ENCODE results near the gene HDAC10. TPM values are rescaled to one million over a fixed set of nuclear protein-coding genes. Genes with fewer than 3 reads are reported as not detected.
A peak's percentile ranks its signal among the peaks of the same experiment; 100 is the strongest.

The HDAC10 gene
- total RNA-seq, 4 donors from 2014 or later: 10.2 to 19.5 (median 17.4) TPM

DNA sequence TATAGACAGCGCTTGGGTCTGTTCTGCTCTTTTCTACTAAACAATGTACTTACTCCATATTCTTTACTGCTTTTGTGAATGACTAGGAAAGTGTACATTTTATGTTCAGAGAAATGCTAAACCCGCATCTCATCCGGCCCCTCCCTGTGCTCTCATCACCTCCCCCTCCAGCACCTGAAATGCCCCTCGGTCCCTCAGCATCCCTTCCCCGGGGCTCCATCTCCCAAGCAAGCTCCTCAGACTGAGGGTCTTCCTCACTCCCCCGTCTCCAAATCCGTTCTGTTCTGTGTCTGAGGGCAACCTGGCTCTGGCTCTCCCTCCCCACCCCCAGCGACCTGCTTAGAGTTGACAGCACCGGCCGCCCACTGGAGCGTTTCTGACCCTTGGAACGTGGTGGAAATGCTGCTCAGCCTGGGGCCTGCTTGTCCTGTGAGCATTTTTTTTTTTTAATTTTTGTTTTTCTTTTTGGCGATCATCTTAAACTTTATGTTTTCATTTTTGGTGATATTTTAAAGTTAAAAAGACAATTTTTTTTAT lies 48.9 kb downstream of the HDAC10 start:
- peak overlapping the region in 1 of 4 donors; percentile 83 for H3K27ac ChIP-seq (replicated peaks in 1 of 4)
- WGBS: 69% methylated on average over 13 of the region's 13 CpGs
- TF ChIP-seq, protein P1, sequence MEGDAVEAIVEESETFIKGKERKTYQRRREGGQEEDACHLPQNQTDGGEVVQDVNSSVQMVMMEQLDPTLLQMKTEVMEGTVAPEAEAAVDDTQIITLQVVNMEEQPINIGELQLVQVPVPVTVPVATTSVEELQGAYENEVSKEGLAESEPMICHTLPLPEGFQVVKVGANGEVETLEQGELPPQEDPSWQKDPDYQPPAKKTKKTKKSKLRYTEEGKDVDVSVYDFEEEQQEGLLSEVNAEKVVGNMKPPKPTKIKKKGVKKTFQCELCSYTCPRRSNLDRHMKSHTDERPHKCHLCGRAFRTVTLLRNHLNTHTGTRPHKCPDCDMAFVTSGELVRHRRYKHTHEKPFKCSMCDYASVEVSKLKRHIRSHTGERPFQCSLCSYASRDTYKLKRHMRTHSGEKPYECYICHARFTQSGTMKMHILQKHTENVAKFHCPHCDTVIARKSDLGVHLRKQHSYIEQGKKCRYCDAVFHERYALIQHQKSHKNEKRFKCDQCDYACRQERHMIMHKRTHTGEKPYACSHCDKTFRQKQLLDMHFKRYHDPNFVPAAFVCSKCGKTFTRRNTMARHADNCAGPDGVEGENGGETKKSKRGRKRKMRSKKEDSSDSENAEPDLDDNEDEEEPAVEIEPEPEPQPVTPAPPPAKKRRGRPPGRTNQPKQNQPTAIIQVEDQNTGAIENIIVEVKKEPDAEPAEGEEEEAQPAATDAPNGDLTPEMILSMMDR (IDR thresholded peaks at IDR 0.05): no peak
- TF ChIP-seq POLR2A (IDR thresholded peaks at IDR 0.05; ENCODE audit: low read depth) (no peak), POLR2AphosphoS5 (IDR thresholded peaks at IDR 0.05) (no peak)
- peaks cover 33 to 56% (median 51%) of the 10 kb centered on the region in 4 donors for H3K4me1 ChIP-seq
- no peaks in the 10 kb centered on the region for H3K27me3 ChIP-seq
- no peaks in the 10 kb centered on the region for H3K9me3 ChIP-seq
- H3K36me3 ChIP-seq: peaks cover 3 to 43% (median 40%) of the 10 kb centered on the region in 4 donors
- DNase-seq (ENCODE audit: extremely low spot score): no peak
- H3K4me3 ChIP-seq: peak overlapping the region; percentile 73 to 96 (median 90)
- intact Hi-C loops (cut with DNase I): no loop called here

DNA sequence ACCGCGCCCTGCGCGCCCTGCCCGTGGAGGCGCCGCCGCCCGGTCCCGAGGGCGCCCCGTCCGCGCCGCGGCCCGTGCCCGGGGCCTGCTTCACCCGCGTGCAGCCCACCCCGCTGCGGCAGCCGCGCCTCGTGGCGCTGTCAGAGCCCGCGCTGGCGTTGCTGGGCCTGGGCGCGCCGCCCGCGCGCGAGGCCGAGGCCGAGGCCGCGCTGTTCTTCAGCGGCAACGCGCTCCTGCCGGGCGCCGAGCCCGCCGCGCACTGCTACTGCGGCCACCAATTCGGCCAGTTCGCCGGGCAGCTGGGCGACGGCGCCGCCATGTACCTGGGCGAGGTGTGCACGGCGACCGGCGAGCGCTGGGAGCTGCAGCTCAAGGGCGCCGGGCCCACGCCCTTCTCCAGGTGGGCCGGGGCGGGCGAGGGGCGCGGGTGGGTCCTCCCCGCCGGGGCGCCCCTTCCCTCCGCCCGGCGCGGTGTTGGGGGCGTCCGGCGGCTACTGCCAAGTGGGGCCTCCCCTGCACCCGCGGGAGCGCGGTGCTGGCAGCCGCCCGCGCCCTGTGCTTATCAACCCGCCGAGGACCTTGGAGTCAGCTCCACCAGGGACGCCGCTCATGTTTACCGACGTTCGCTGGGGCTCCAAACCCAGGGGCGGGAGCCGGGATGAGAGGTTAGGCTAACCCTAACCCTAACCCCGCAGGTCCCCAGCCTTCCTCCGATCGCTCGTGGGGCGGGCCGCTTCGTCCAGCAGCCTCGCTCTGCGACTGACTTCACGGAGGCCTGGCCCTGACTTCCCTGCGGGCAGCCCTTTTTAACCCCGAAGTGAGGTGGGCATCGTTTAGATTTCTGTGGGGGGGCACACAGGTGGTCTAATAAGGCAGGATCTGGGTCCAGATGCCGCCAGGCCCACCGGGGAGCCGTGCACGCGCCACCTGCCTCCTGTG lies 49.6 kb downstream of the HDAC10 start:
- H3K4me1 ChIP-seq: peaks cover 25 to 49% (median 44%) of the 10 kb centered on the region in 4 donors
- DNase-seq (ENCODE audit: extremely low spot score): no peak
- no peaks in the 10 kb centered on the region for H3K27me3 ChIP-seq
- peaks cover 0 to 41% (median 38%) of the 10 kb centered on the region in 4 donors for H3K36me3 ChIP-seq
- intact Hi-C loops (cut with DNase I): no loop called here
- no peak for TF ChIP-seq POLR2AphosphoS5 (IDR thresholded peaks at IDR 0.05)
- no peak for TF ChIP-seq EP300 (IDR thresholded peaks at IDR 0.05)
- TF ChIP-seq, protein P1 (IDR thresholded peaks at IDR 0.05): no peak
- TF ChIP-seq POLR2A (IDR thresholded peaks at IDR 0.05; ENCODE audit: low read depth): no peak
- 27% methylated on average over 7 of the region's 115 CpGs for WGBS
- H3K27ac ChIP-seq (replicated peaks in 1 of 4): peak overlapping the region; percentile 81 to 88 (median 82)
- H3K4me3 ChIP-seq: peak overlapping the region; percentile 73 to 96 (median 90)
- H3K9me3 ChIP-seq: no peaks in the 10 kb centered on the region

GRCh38 chr22:50200461-50201190 lies 50.4 kb downstream of the HDAC10 start, which contains the start of gene SELENOO:
Gene SELENOO, plus strand, starts transcription at chr22:50201011. Its CDS starts 26 bp downstream, at chr22:50201037.
- peak; percentile 98 for DNase-seq (ENCODE audit: extremely low spot score)
- no peaks in the 10 kb centered on the region for H3K27me3 ChIP-seq
- WGBS: 2% methylated on average over 10 of the region's 105 CpGs
- intact Hi-C loops (cut with DNase I): no loop called here
- peaks cover 22 to 40% (median 36%) of the 10 kb centered on the region in 4 donors for H3K4me1 ChIP-seq
- H3K27ac ChIP-seq (replicated peaks in 1 of 4): peak within 1 kb of the TSS; percentile 81 to 88 (median 82)
- peaks cover 0 to 45% (median 39%) of the 10 kb centered on the region in 4 donors for H3K36me3 ChIP-seq
- H3K4me3 ChIP-seq: peak within 1 kb of the TSS; percentile 73 to 96 (median 90)
- TF ChIP-seq POLR2A (IDR thresholded peaks at IDR 0.05; ENCODE audit: low read depth) (peak; percentile 78), EP300 (IDR thresholded peaks at IDR 0.05) (no peak), POLR2AphosphoS5 (IDR thresholded peaks at IDR 0.05) (peak; percentile 84 to 92)
- TF ChIP-seq, protein P1 (IDR thresholded peaks at IDR 0.05): peak in 1 of 3 experiments; percentile 11
- H3K9me3 ChIP-seq: no peaks in the 10 kb centered on the region

- TF ChIP-seq, protein P1 (IDR thresholded peaks at IDR 0.05): no peak
- TF ChIP-seq EP300 (IDR thresholded peaks at IDR 0.05) (no peak), POLR2AphosphoS5 (IDR thresholded peaks at IDR 0.05) (no peak), POLR2A (IDR thresholded peaks at IDR 0.05; ENCODE audit: low read depth) (no peak)
- Histone ChIP-seq H3K36me3 (peaks cover 0 to 51% (median 42%) of the 10 kb centered on the region in 4 donors), H3K27me3 (no peaks in the 10 kb centered on the region), H3K27ac (replicated peaks in 1 of 4) (peak overlapping the region; percentile 81 to 88 (median 82)), H3K4me1 (peaks cover 22 to 34% (median 31%) of the 10 kb centered on the region in 4 donors), H3K4me3 (peak overlapping the region; percentile 73 to 96 (median 90)), H3K9me3 (no peaks in the 10 kb centered on the region)
- intact Hi-C loops (cut with DNase I): no loop called here
- WGBS: 11% methylated on average over 21 of the region's 34 CpGs
- DNase-seq (ENCODE audit: extremely low spot score): no peak
These were observed 51.1 kb downstream of the HDAC10 start for GRCh38 chr22:50199829-50200460.
